Caco-2 (cell line): ENCODE results near the gene YWHAB. TPM values are rescaled to one million over a fixed set of nuclear protein-coding genes. Genes with fewer than 3 reads are reported as not detected.

Experiments
- BruUV-seq: library from RNA; stranded (reverse); fragments of 400-500 nt; replicated peaks from 2 replicates; lab custom pipeline; 2021; lab: Mats Ljungman, UMichigan
- CTCF ChIA-PET: fragments of 300-600 bp; sonication (Branson Sonifier 250); formaldehyde crosslinking; loops from one replicate; lab custom pipeline; 2022; ENCODE audit warnings: antibody characterized with exemption; lab: Charles Lee
- POLR2A ChIA-PET: fragments of 300-600 bp; sonication (Branson Sonifier 250); formaldehyde crosslinking; loops from one replicate; lab custom pipeline; 2022; ENCODE audit warnings: antibody characterized with exemption; lab: Charles Lee
- DNase-seq, 2 experiments: peaks; one replicate each; pipeline versions ENCODE4 v3.0.0 to v3.0.0-alpha.2; 2020 to 2022
- H3K27me3 ChIP-seq: replicated peaks from 2 replicates; pipeline ENCODE4 v1.6.0; 2011; ENCODE audit warnings: low read length; ENCODE audit not compliant: control insufficient read depth, insufficient read depth
- H3K36me3 ChIP-seq: 2 replicates; pipeline ENCODE4 v1.5.1; 2011; ENCODE audit warnings: low read length; ENCODE audit not compliant: control insufficient read depth, insufficient read depth
- H3K4me1 ChIP-seq: fragments of 250-450 bp; sonication (Bioruptor Pico); 2 replicates; pipeline ENCODE4 v1.5.1; 2020; ENCODE audit warnings: mild to moderate bottlenecking
- H3K4me3 ChIP-seq: 2 replicates; pipeline ENCODE4 v1.5.1; 2011; ENCODE audit warnings: low read depth, mild to moderate bottlenecking, control low read depth, low read length
- H3K9me3 ChIP-seq: fragments of 250-450 bp; sonication (Bioruptor Pico); 2 replicates; pipeline ENCODE4 v1.5.1; 2020; ENCODE audit warnings: mild to moderate bottlenecking, moderate library complexity
- H3K27ac Mint-ChIP-seq: one replicate; pipeline ENCODE4 v1.8.0; 2022; ENCODE audit warnings: mixed read lengths; ENCODE audit not compliant: unreplicated experiment
- H3K27me3 Mint-ChIP-seq: one replicate; pipeline ENCODE4 v1.8.0; 2022; ENCODE audit warnings: mixed read lengths; ENCODE audit not compliant: insufficient read depth, unreplicated experiment
- H3K36me3 Mint-ChIP-seq: one replicate; pipeline ENCODE4 v1.8.0; 2022; ENCODE audit warnings: mild to moderate bottlenecking, mixed read lengths; ENCODE audit not compliant: insufficient read depth, unreplicated experiment
- H3K4me1 Mint-ChIP-seq: one replicate; pipeline ENCODE4 v1.8.0; 2022; ENCODE audit warnings: low read depth, mixed read lengths; ENCODE audit not compliant: unreplicated experiment
- H3K4me3 Mint-ChIP-seq: one replicate; pipeline ENCODE4 v1.8.0; 2022; ENCODE audit warnings: mild to moderate bottlenecking, moderate library complexity, mixed read lengths; ENCODE audit not compliant: unreplicated experiment
- H3K9me3 Mint-ChIP-seq: one replicate; pipeline ENCODE4 v1.8.0; 2022; ENCODE audit warnings: mixed read lengths; ENCODE audit not compliant: unreplicated experiment
- intact Hi-C: fragments of 100-400 bp; cut with micrococcal nuclease; formaldehyde crosslinking; loops from one replicate; pipeline ENCODE4 v1.10.0; 2022; ENCODE audit not compliant: unreplicated experiment
- total RNA-seq: library from RNA; stranded (reverse); gene quantifications from 2 replicates; pipeline ENCODE4 v1.2.3, GENCODE V29; 2022
- TF ChIP-seq, protein P1 (sequence below), 2 experiments: fragments of 200-600 bp in 1 of 2; IDR thresholded peaks; 1 replicate in 1 of 2; 2 replicates in 1 of 2; pipeline versions ENCODE4 v1.5.1 to v1.8.0; 2011 to 2022; ENCODE audit warnings: antibody characterized with exemption in 1 of 2, control low read depth in 1 of 2, inconsistent platforms in 1 of 2, low read depth in 1 of 2, low read length in 1 of 2, mild to moderate bottlenecking in 1 of 2, moderate library complexity in 1 of 2; ENCODE audit not compliant: insufficient read depth in 1 of 2, severe bottlenecking in 1 of 2, unreplicated experiment in 1 of 2

Gene YWHAB
- total RNA-seq, 1 experiment from 2014 or later = 522 TPM

DNA sequence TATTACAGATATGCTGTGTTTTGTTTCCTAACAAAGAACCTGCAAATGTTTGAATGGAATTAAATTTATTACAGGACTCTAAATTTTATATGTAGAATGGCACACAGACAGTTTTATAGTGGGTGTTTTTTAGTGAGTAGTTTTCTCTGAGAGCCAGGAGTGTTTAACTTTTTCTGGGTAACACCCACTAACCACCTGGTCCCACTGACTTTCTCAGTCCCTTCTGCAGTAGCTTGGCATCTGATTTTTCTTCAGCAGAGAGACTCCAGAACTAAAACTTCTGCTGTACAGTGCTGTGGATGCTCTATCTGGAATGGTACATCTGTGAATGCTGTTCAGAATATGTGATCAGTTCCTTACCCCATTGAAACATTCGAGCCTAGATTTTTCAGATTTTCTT, 6.3 kb downstream of the YWHAB start:
- no peak overlapping the region for H3K4me3 ChIP-seq
- TF ChIP-seq, protein P1, sequence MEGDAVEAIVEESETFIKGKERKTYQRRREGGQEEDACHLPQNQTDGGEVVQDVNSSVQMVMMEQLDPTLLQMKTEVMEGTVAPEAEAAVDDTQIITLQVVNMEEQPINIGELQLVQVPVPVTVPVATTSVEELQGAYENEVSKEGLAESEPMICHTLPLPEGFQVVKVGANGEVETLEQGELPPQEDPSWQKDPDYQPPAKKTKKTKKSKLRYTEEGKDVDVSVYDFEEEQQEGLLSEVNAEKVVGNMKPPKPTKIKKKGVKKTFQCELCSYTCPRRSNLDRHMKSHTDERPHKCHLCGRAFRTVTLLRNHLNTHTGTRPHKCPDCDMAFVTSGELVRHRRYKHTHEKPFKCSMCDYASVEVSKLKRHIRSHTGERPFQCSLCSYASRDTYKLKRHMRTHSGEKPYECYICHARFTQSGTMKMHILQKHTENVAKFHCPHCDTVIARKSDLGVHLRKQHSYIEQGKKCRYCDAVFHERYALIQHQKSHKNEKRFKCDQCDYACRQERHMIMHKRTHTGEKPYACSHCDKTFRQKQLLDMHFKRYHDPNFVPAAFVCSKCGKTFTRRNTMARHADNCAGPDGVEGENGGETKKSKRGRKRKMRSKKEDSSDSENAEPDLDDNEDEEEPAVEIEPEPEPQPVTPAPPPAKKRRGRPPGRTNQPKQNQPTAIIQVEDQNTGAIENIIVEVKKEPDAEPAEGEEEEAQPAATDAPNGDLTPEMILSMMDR (IDR thresholded peaks at IDR 0.05; ENCODE audit: insufficient read depth in 1 of 2, low read depth in 1 of 2, low read length in 1 of 2, severe bottlenecking in 1 of 2, unreplicated experiment in 1 of 2) = no peak
- DNase-seq = no peak
- ChIA-PET POLR2A (no interaction called here), CTCF (no interaction called here)
- H3K36me3 ChIP-seq = peaks cover 1% of the 10 kb centered on the region; the same call in 1 of the 2 replicates
- Mint-ChIP-seq H3K4me3 (no peak overlapping the region), H3K9me3 (no peaks in the 10 kb centered on the region), H3K36me3 (peaks cover 60% of the 10 kb centered on the region), H3K4me1 (peaks cover 31% of the 10 kb centered on the region), H3K27me3 (no peaks in the 10 kb centered on the region), H3K27ac (no peak overlapping the region)
- no peaks in the 10 kb centered on the region for H3K27me3 ChIP-seq
- peaks cover 24% of the 10 kb centered on the region for H3K4me1 ChIP-seq
- no TSS peak for BruUV-seq
- intact Hi-C loops = no loop called here
- no peaks in the 10 kb centered on the region for H3K9me3 ChIP-seq

DNA sequence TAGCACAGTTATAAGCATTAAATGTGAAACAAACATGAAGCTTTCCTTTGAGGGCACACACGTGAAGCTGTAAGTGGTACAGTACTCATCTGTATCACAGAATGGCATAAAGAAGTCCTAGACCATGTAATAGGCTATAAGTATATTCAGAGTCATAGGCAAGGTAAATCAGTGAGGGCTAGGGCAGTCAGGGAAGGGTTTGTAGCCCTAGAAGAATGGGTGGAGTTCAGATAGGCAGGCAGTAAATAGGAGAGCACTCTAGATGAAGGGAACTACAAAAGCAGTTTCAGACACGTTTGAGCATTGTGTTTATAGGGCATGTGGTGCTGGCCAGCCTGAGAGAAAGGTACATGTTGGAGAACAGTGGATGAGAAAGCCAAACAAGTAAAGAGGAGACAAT, 9.5 kb downstream of the YWHAB start:
- no TSS peak for BruUV-seq
- Mint-ChIP-seq H3K9me3 (no peaks in the 10 kb centered on the region), H3K36me3 (peaks cover 55% of the 10 kb centered on the region), H3K27me3 (no peaks in the 10 kb centered on the region), H3K4me1 (peaks cover 20% of the 10 kb centered on the region), H3K27ac (no peak overlapping the region), H3K4me3 (no peak overlapping the region)
- ChIA-PET POLR2A (interaction anchor here (1.0 kb wide), 1 partner anchor 10 kb away, joined by 5 read pairs; the partner anchor contains the start of gene YWHAB), CTCF (interaction anchor here (1.1 to 1.9 kb wide), 2 partner anchors 9 to 147 kb away, joined by 4 to 5 read pairs; partner anchors contain the start of gene YWHAB)
- intact Hi-C loops = no loop called here
- Histone ChIP-seq H3K27me3 (no peaks in the 10 kb centered on the region), H3K9me3 (no peaks in the 10 kb centered on the region), H3K36me3 (no peaks in the 10 kb centered on the region), H3K4me1 (no peaks in the 10 kb centered on the region; the same call in 1 of the 2 replicates), H3K4me3 (no peak overlapping the region)
- no peak for DNase-seq
- TF ChIP-seq, protein P1 (IDR thresholded peaks at IDR 0.05; ENCODE audit: insufficient read depth in 1 of 2, low read depth in 1 of 2, low read length in 1 of 2, severe bottlenecking in 1 of 2, unreplicated experiment in 1 of 2) = no peak

DNA sequence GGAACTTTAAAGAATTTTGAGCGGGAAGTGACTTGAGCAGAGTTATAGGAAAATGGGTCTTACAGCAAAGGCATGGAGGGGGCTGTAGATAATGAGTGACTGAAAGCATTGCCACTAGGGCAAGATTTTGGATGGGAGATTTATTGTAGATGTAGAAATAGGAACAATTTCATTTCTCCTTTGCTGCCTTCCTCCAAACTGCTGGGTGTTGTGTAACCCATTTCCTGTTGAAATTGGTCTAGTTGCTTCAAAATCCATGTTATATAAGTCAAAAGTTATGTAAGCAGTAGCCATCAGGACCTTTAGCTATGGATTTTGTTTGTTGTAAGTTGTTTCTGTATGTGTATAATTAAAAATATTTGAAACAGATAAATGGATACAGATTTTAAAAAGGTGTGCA, 11.1 kb downstream of the YWHAB start:
- DNase-seq = no peak
- Mint-ChIP-seq H3K9me3 (no peaks in the 10 kb centered on the region), H3K27me3 (no peaks in the 10 kb centered on the region), H3K4me3 (no peak overlapping the region), H3K36me3 (peaks cover 54% of the 10 kb centered on the region), H3K4me1 (peaks cover 24% of the 10 kb centered on the region), H3K27ac (no peak overlapping the region)
- TF ChIP-seq, protein P1 (IDR thresholded peaks at IDR 0.05; ENCODE audit: insufficient read depth in 1 of 2, low read depth in 1 of 2, low read length in 1 of 2, severe bottlenecking in 1 of 2, unreplicated experiment in 1 of 2) = no peak
- Histone ChIP-seq H3K27me3 (no peaks in the 10 kb centered on the region), H3K4me1 (no peaks in the 10 kb centered on the region; the same call in 1 of the 2 replicates), H3K9me3 (no peaks in the 10 kb centered on the region), H3K36me3 (0 out of 2 replicates have a peak, but pooled peaks cover 3% of the 10 kb centered on the region), H3K4me3 (no peak overlapping the region)
- no TSS peak for BruUV-seq
- intact Hi-C loops = no loop called here
- ChIA-PET CTCF (interaction anchor here (0.6 kb wide), 1 partner anchor 8 kb away, joined by 3 read pairs; no protein-coding TSS in a partner anchor), POLR2A (interaction anchor here (1.9 kb wide), 1 partner anchor 11 kb away, joined by 7 read pairs; the partner anchor contains the start of gene YWHAB)
